ENCODE results near the gene ERP29. TPM values are rescaled to one million over a fixed set of nuclear protein-coding genes. Genes with fewer than 3 reads are reported as not detected.
"Not testable (repeated sequence)": the region's sequence is repeated elsewhere in the genome, so short reads cannot be mapped to it uniquely, and the experiment has no call there.

Gene ERP29
- polyA plus RNA-seq, 1 donor (not counting 4 experiments of a cell fraction or from before 2014, with no cell fraction given) = 89.4 TPM

DNA sequence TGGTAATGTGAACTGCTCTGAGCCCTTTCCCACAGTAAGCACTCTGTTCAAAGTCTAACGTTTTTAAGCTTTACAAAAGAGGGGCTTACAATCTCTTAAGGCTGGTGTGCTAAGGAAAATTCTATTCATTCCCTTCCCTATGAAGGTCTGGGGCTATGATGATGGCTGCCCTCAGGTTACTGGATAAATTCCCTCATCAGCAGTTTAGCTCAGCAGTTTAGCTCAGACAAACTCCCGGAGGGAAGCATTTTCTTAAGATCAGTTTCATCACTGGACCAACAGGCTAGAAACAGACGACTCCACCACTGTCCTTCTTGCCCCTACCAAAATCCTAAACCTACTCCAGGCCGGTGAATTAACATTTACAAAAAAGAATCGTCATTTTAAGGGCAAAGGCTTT lies 19.1 kb downstream of the ERP29 start:
- no peaks in the 10 kb centered on the region for H3K9me3 ChIP-seq (ENCODE audit: control insufficient read depth, low read depth, low read length)
- no peak overlapping the region for H3K4me2 ChIP-seq (ENCODE audit: control insufficient read depth, extremely low read depth, insufficient read depth, low read depth, low read length)
- no peak overlapping the region for H3K27ac ChIP-seq (ENCODE audit: control insufficient read depth, insufficient read depth, low read length)
- FAIRE-seq (no peak), DNase-seq (ENCODE audit: low read depth, low spot score) (no peak)
- no peaks in the 10 kb centered on the region for H4K20me1 ChIP-seq (ENCODE audit: control insufficient read depth, extremely low read depth, insufficient read depth, low read length)
- no peaks in the 10 kb centered on the region for H3K4me1 ChIP-seq (ENCODE audit: control insufficient read depth, extremely low read depth, insufficient read depth, low read length)
- H3K27me3 ChIP-seq (ENCODE audit: control insufficient read depth, extremely low read depth, insufficient read depth, low read length) = no peaks in the 10 kb centered on the region
- no peak overlapping the region for H2AFZ ChIP-seq (ENCODE audit: control insufficient read depth, low read length)
- no peaks in the 10 kb centered on the region for H3K79me2 ChIP-seq (ENCODE audit: control insufficient read depth, insufficient read depth, low read length)
- H3K36me3 ChIP-seq (ENCODE audit: control insufficient read depth in 2 of 2, extremely low read depth in 1 of 2, insufficient read depth in 2 of 2, low read length in 2 of 2) = peaks cover 19 to 28% of the 10 kb centered on the region in 2 experiments
- dilution Hi-C loops (cut with MboI; ENCODE audit: extremely low pct_ligation_motif_present, low sequenced_read_pairs) = no loop called here
- H3K9ac ChIP-seq (ENCODE audit: control insufficient read depth, extremely low read depth, insufficient read depth, low read length) = no peak overlapping the region
- TF ChIP-seq, protein P1, sequence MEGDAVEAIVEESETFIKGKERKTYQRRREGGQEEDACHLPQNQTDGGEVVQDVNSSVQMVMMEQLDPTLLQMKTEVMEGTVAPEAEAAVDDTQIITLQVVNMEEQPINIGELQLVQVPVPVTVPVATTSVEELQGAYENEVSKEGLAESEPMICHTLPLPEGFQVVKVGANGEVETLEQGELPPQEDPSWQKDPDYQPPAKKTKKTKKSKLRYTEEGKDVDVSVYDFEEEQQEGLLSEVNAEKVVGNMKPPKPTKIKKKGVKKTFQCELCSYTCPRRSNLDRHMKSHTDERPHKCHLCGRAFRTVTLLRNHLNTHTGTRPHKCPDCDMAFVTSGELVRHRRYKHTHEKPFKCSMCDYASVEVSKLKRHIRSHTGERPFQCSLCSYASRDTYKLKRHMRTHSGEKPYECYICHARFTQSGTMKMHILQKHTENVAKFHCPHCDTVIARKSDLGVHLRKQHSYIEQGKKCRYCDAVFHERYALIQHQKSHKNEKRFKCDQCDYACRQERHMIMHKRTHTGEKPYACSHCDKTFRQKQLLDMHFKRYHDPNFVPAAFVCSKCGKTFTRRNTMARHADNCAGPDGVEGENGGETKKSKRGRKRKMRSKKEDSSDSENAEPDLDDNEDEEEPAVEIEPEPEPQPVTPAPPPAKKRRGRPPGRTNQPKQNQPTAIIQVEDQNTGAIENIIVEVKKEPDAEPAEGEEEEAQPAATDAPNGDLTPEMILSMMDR (optimal IDR thresholded peaks at IDR 0.05 in 1 of 3, IDR thresholded peaks at IDR 0.05 in 1 of 3, conservative IDR thresholded peaks at IDR 0.05 in 1 of 3; ENCODE audit: extremely low read depth in 1 of 3, insufficient read depth in 2 of 3, low read length in 3 of 3) = no peak
- TF ChIP-seq EZH2 (IDR thresholded peaks at IDR 0.05; ENCODE audit: low read length) = no peak
- no peaks in the 10 kb centered on the region for H3K9me1 ChIP-seq (ENCODE audit: control insufficient read depth, extremely low read depth, insufficient read depth, low read length)
- no peak overlapping the region for H3K4me3 ChIP-seq (ENCODE audit: control insufficient read depth in 2 of 3, extremely low read depth in 1 of 3, insufficient read depth in 2 of 3, low read depth in 1 of 3, low read length in 3 of 3)

DNA sequence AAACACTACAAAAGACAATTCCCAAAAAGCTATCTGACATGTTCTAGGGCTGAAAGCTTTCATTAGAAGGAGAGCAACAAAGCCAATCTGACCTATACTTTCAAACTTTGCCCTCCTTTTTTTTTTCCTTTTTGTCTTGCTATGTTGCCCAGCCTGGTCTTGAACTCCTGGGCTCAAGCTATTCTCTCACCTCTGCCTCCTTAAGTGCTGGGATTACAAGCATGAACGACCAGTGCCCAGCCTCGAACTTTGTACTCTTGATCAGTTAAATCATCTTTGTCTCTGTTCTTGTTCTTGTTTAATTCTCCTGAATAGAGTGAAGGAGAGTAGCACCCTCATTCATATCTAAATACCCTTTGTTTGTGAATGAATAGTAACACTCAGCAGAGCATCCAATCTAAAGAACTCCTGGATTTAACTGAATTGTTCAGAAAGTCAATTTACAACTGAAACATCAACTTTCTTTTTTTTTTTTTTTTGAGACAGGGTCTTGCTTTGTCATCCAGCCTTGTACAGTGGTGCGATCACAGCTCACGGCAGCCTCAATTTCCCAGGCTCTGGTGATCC lies 22.1 kb downstream of the ERP29 start:
- DNase-seq (ENCODE audit: low read depth, low spot score) (no peak), FAIRE-seq (no peak)
- Histone ChIP-seq H4K20me1 (ENCODE audit: control insufficient read depth, extremely low read depth, insufficient read depth, low read length) (no peaks in the 10 kb centered on the region), H2AFZ (ENCODE audit: control insufficient read depth, low read length) (no peak overlapping the region), H3K27ac (ENCODE audit: control insufficient read depth, insufficient read depth, low read length) (no peak overlapping the region), H3K36me3 (ENCODE audit: control insufficient read depth in 2 of 2, extremely low read depth in 1 of 2, insufficient read depth in 2 of 2, low read length in 2 of 2) (peaks cover 16 to 31% of the 10 kb centered on the region in 2 experiments), H3K4me3 (ENCODE audit: control insufficient read depth in 2 of 3, extremely low read depth in 1 of 3, insufficient read depth in 2 of 3, low read depth in 1 of 3, low read length in 3 of 3) (no peak overlapping the region), H3K4me2 (ENCODE audit: control insufficient read depth, extremely low read depth, insufficient read depth, low read depth, low read length) (no peak overlapping the region), H3K4me1 (ENCODE audit: control insufficient read depth, extremely low read depth, insufficient read depth, low read length) (no peaks in the 10 kb centered on the region), H3K27me3 (ENCODE audit: control insufficient read depth, extremely low read depth, insufficient read depth, low read length) (no peaks in the 10 kb centered on the region), H3K9me1 (ENCODE audit: control insufficient read depth, extremely low read depth, insufficient read depth, low read length) (no peaks in the 10 kb centered on the region), H3K9me3 (ENCODE audit: control insufficient read depth, low read depth, low read length) (no peaks in the 10 kb centered on the region), H3K9ac (ENCODE audit: control insufficient read depth, extremely low read depth, insufficient read depth, low read length) (no peak overlapping the region), H3K79me2 (ENCODE audit: control insufficient read depth, insufficient read depth, low read length) (no peaks in the 10 kb centered on the region)
- no peak for TF ChIP-seq EZH2 (IDR thresholded peaks at IDR 0.05; ENCODE audit: low read length)
- TF ChIP-seq, protein P1 (optimal IDR thresholded peaks at IDR 0.05 in 1 of 3, IDR thresholded peaks at IDR 0.05 in 1 of 3, conservative IDR thresholded peaks at IDR 0.05 in 1 of 3; ENCODE audit: extremely low read depth in 1 of 3, insufficient read depth in 2 of 3, low read length in 3 of 3) = no peak
- dilution Hi-C loops (cut with MboI; ENCODE audit: extremely low pct_ligation_motif_present, low sequenced_read_pairs) = no loop called here

DNA sequence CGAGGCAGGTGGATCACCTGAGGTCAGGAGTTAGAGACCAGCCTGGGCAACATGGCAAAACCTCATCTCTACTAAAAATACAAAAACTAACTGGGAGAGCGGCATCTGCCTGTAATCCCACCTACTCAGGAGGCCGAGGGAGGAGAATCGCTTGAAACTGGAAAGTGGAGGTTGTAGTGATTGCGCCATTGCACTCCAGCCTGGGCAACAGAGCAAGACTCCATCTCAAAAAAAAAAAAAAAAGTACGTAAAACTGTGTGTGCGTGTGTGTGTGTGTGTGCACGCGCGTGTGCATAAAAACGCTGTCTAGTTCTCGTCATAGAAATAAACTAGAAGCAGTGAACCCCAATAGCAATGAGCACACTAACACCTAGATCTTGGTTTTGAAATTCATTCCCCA lies 23.4 kb downstream of the ERP29 start:
- H3K27ac ChIP-seq (ENCODE audit: control insufficient read depth, insufficient read depth, low read length); H3K4me1 ChIP-seq (ENCODE audit: control insufficient read depth, extremely low read depth, insufficient read depth, low read length); DNase-seq (ENCODE audit: low read depth, low spot score); H3K4me2 ChIP-seq (ENCODE audit: control insufficient read depth, extremely low read depth, insufficient read depth, low read depth, low read length); FAIRE-seq; H2AFZ ChIP-seq (ENCODE audit: control insufficient read depth, low read length); H4K20me1 ChIP-seq (ENCODE audit: control insufficient read depth, extremely low read depth, insufficient read depth, low read length); H3K79me2 ChIP-seq (ENCODE audit: control insufficient read depth, insufficient read depth, low read length); H3K9ac ChIP-seq (ENCODE audit: control insufficient read depth, extremely low read depth, insufficient read depth, low read length); H3K9me1 ChIP-seq (ENCODE audit: control insufficient read depth, extremely low read depth, insufficient read depth, low read length); H3K27me3 ChIP-seq (ENCODE audit: control insufficient read depth, extremely low read depth, insufficient read depth, low read length); dilution Hi-C loops (cut with MboI; ENCODE audit: extremely low pct_ligation_motif_present, low sequenced_read_pairs); H3K9me3 ChIP-seq (ENCODE audit: control insufficient read depth, low read depth, low read length); H3K4me3 ChIP-seq (ENCODE audit: control insufficient read depth in 2 of 3, extremely low read depth in 1 of 3, insufficient read depth in 2 of 3, low read depth in 1 of 3, low read length in 3 of 3): not testable (repeated sequence)
- H3K36me3 ChIP-seq (ENCODE audit: control insufficient read depth in 2 of 2, extremely low read depth in 1 of 2, insufficient read depth in 2 of 2, low read length in 2 of 2) = peaks cover 12 to 38% of the 10 kb centered on the region in 2 experiments
